ENCODE measurements around the gene TMEM123.

The TMEM123 gene

GRCh38 chr11:102346748-102347461 lies 105.7 kb downstream of the TMEM123 start, which contains the start of gene BIRC2:
TSS of gene BIRC2 (plus strand) at chr11:102347214. CDS start at chr11:102349855, 2,641 bp downstream.
- Mint-ChIP-seq H3K4me1 (peaks cover 24% of the 10 kb centered on the region), H3K27ac (peak within 1 kb of the TSS; percentile 98), H3K9me3 (no peaks in the 10 kb centered on the region), H3K4me3 (peak within 1 kb of the TSS; percentile 95), H3K36me3 (peaks cover 13% of the 10 kb centered on the region), H3K27me3 (no peaks in the 10 kb centered on the region)
- peak; percentile 97 to 99 for DNase-seq (ENCODE audit: low spot score in 2 of 2)
- peak; percentile 88 for ATAC-seq (ENCODE audit: low read depth)

- peak overlapping the region; percentile 95 for H3K4me3 Mint-ChIP-seq
- ATAC-seq (ENCODE audit: low read depth), result no peak
- no peaks in the 10 kb centered on the region for H3K27me3 Mint-ChIP-seq
- peaks cover 12% of the 10 kb centered on the region for H3K36me3 Mint-ChIP-seq
- H3K27ac Mint-ChIP-seq, result peak overlapping the region; percentile 98
- H3K4me1 Mint-ChIP-seq, result peaks cover 24% of the 10 kb centered on the region
- no peaks in the 10 kb centered on the region for H3K9me3 Mint-ChIP-seq
- DNase-seq (ENCODE audit: low spot score in 2 of 2), result no peak
Observed at GRCh38 chr11:102346456-102346747, 106.2 kb downstream of the TMEM123 start.
